GM12864 (cell line): ENCODE data around the gene CD63.
"Not testable (repeated sequence)": the region's sequence is repeated elsewhere in the genome, so short reads cannot be mapped to it uniquely, and the experiment has no call there.

Experiments used
- DNase-seq: peaks from one replicate; pipeline ENCODE4 v3.0.0-alpha.2; 2011; ENCODE audit warnings: low read depth
- H3K4me3 ChIP-seq: 2 replicates; pipeline ENCODE4 v1.5.1; 2011; ENCODE audit warnings: mild to moderate bottlenecking, low read depth, low read length, control low read depth
- CTCF ChIP-seq: IDR thresholded peaks from 2 replicates; pipeline ENCODE4 v1.5.1; 2011; ENCODE audit warnings: low read depth, mild to moderate bottlenecking, moderate library complexity, low read length, control low read depth, inconsistent platforms; ENCODE audit errors: missing control alignments

Gene CD63, protein sequence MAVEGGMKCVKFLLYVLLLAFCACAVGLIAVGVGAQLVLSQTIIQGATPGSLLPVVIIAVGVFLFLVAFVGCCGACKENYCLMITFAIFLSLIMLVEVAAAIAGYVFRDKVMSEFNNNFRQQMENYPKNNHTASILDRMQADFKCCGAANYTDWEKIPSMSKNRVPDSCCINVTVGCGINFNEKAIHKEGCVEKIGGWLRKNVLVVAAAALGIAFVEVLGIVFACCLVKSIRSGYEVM

GRCh38 chr12:55728939-55729818 lies at the start of gene CD63:
Gene CD63, minus strand, starts transcription at chr12:55729009. Its CDS starts 668 bp downstream, at chr12:55728341.
- H3K4me3 ChIP-seq = peak within 1 kb of the TSS; percentile 75
- TF ChIP-seq CTCF = no peak
- DNase-seq = no peak

- no peak overlapping the region for H3K4me3 ChIP-seq
- TF ChIP-seq CTCF = no peak
- DNase-seq = no peak
Observed at GRCh38 chr12:55777856-55778255, 49.0 kb upstream of the CD63 start.

GRCh38 chr12:55771736-55772135 lies 42.9 kb upstream of the CD63 start:
- H3K4me3 ChIP-seq = no peak overlapping the region
- TF ChIP-seq CTCF = no peak

DNA sequence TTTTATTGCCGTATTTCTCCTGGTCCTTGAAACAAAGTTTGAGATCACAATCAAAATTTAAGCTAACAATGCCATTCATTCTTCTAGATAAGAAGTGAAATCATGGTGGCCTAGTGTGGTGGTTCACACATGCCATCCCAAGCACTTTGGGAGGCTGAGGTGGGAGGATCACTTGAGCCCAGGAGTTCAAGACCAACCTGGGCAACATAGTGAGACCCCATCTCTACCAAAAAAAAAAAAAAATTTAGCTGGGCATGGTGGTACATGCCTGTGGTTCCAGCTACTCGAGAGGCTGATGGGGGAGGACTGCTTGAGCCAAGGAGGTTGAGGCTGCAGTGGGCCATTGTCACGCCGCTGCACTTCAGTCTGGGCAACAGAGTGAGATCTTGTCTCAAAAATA lies 38.3 kb upstream of the CD63 start:
- TF ChIP-seq CTCF = no peak
- no peak overlapping the region for H3K4me3 ChIP-seq
- DNase-seq = no peak

More at GRCh38 chr12:55771736-55772135, 42.9 kb upstream of the CD63 start:
- DNase-seq = no peak

DNA sequence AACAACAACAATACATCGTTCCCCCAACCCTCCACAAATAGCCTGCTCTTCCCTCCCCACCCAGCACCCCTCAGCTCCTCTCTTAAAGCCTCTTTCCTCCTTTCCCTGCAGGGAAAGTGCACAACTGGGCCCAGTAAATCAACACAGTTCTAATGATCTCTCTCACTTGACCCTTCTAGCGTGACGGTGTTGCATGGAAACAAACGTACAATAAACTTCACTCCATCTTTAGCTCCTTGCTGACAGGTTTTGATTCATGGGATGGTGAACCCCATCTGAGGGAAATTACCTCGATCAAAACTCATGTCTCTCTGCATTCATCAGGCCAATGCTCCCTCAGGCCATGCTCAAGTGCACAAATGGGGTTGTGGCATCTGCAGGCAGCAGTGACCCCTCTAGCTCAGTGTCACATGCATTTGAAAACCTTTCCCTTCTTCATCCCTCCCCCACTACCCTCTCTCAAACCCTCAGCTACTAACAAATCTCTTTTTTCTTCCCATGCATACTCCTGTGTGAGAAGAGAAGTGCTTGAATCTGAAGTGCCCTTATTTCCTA lies 37.0 kb upstream of the CD63 start:
- TF ChIP-seq CTCF = no peak
- H3K4me3 ChIP-seq = no peak overlapping the region
- DNase-seq = no peak

- H3K4me3 ChIP-seq = no peak overlapping the region
- TF ChIP-seq CTCF = no peak
- no peak for DNase-seq
Observed at GRCh38 chr12:55762646-55763045, 33.8 kb upstream of the CD63 start.

- no peak for DNase-seq
- H3K4me3 ChIP-seq = no peak overlapping the region
- TF ChIP-seq CTCF = no peak
Observed at GRCh38 chr12:55760663-55761062, 31.9 kb upstream of the CD63 start.

DNA sequence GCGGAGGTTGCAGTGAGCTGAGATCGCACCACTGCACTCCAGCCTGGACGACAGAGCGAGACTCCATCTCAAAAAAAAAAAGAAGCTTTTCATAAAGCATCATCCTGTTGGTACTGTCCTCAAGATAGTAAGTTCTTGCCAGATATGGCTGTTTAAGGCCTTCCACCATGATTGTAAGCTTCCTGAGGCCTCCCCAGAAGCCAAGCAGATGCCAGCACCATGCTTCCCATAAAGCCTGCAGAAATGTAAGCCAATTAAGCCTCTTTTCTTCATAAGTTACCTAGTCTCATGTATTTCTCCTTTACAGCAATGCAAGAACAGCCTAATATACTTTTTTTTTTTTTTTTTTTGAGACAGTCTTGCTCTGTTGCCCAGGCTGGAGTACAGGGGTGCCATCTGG lies 29.8 kb upstream of the CD63 start:
- DNase-seq = not testable (repeated sequence)

More for the DNA sequence above, 29.8 kb upstream of the CD63 start:
- H3K4me3 ChIP-seq = not testable (repeated sequence)
